OCI-LY1 (cell line): ENCODE measurements around the gene AGPS.
"Not testable (repeated sequence)": the region's sequence is repeated elsewhere in the genome, so short reads cannot be mapped to it uniquely, and the experiment has no call there.

Experiments used
- H2AFZ ChIP-seq: fragments of 200-600 bp; sonication (generic), shearing (Covaris generic); 2 replicates; pipeline ENCODE4 v1.6.0; 2014; ENCODE audit warnings: antibody characterized with exemption, mild to moderate bottlenecking, low read length
- H3F3A ChIP-seq: fragments of 200-600 bp; sonication (generic), shearing (Covaris generic); 2 replicates; pipeline ENCODE4 v1.6.0; 2014; ENCODE audit warnings: mild to moderate bottlenecking, antibody characterized with exemption, low read length, moderate library complexity; ENCODE audit not compliant: insufficient read depth
- H3K27ac ChIP-seq: fragments of 200-600 bp; sonication (generic); 2 replicates; pipeline ENCODE4 v1.5.1; 2014; ENCODE audit warnings: low read length, mixed run types, mild to moderate bottlenecking, low read depth; ENCODE audit not compliant: poor library complexity, severe bottlenecking
- H3K27me3 ChIP-seq: fragments of 200-600 bp; sonication (generic); 2 replicates; pipeline ENCODE4 v1.6.0; 2014; ENCODE audit warnings: antibody characterized with exemption, mild to moderate bottlenecking, low read length, moderate library complexity; ENCODE audit not compliant: insufficient read depth
- H3K36me3 ChIP-seq: fragments of 200-600 bp; sonication (generic); 2 replicates; pipeline ENCODE4 v1.6.1; 2014; ENCODE audit warnings: mild to moderate bottlenecking, antibody characterized with exemption, low read length, moderate library complexity, mixed read lengths; ENCODE audit not compliant: insufficient read depth
- H3K4me1 ChIP-seq: fragments of 200-600 bp; sonication (generic); 2 replicates; pipeline ENCODE4 v1.5.1; 2014; ENCODE audit warnings: mild to moderate bottlenecking, low read length, moderate library complexity; ENCODE audit not compliant: insufficient read depth, severe bottlenecking
- H3K4me2 ChIP-seq: fragments of 200-600 bp; sonication (generic), shearing (Covaris generic); 2 replicates; pipeline ENCODE4 v1.6.1; 2014; ENCODE audit warnings: low read length
- H3K4me3 ChIP-seq: fragments of 200-600 bp; sonication (generic); 2 replicates; pipeline ENCODE4 v1.5.1; 2014; ENCODE audit warnings: low read length, low read depth, mild to moderate bottlenecking, mixed read lengths; ENCODE audit not compliant: poor library complexity, severe bottlenecking
- H3K79me2 ChIP-seq: fragments of 200-600 bp; shearing (Covaris generic); 2 replicates; pipeline ENCODE4 v1.6.1; 2016; ENCODE audit warnings: mixed run types, low read length, mixed read lengths; ENCODE audit not compliant: insufficient read depth
- H3K9ac ChIP-seq: fragments of 200-600 bp; sonication (generic), shearing (Covaris generic); 2 replicates; pipeline ENCODE4 v1.6.1; 2014; ENCODE audit warnings: mild to moderate bottlenecking, low read length, mixed read lengths
- H3K9me2 ChIP-seq: fragments of 200-600 bp; sonication (generic), shearing (Covaris generic); 2 replicates; pipeline ENCODE4 v1.6.1; 2014; ENCODE audit warnings: low read depth, mild to moderate bottlenecking, low read length, mixed read lengths
- H3K9me3 ChIP-seq: fragments of 200-600 bp; shearing (Covaris generic); 2 replicates; pipeline ENCODE4 v1.6.1; 2014; ENCODE audit warnings: low read length, mixed read lengths
- H4K20me1 ChIP-seq: fragments of 200-600 bp; sonication (generic), shearing (Covaris generic); 2 replicates; pipeline ENCODE4 v1.6.0; 2016; ENCODE audit warnings: mild to moderate bottlenecking, low read length; ENCODE audit not compliant: insufficient read depth
- CTCF ChIP-seq: fragments of 200-600 bp; sonication (generic), shearing (Covaris generic); IDR thresholded peaks from 2 replicates; pipeline ENCODE4 v1.5.1; 2017; ENCODE audit warnings: mild to moderate bottlenecking, antibody characterized with exemption, low read length, moderate library complexity, mixed read lengths
- EZH2 ChIP-seq: fragments of 200-600 bp; sonication (generic), shearing (Covaris generic); IDR thresholded peaks from 2 replicates; pipeline ENCODE4 v1.8.0; 2017; ENCODE audit warnings: borderline replicate concordance, mixed run types, mild to moderate bottlenecking, antibody characterized with exemption, low read length, moderate library complexity, mixed read lengths

AGPS gene

GRCh38 chr2:177353187-177353478, 39.4 kb upstream of the AGPS start:
- H3K27ac ChIP-seq = no peak overlapping the region
- no peak overlapping the region for H3K9ac ChIP-seq
- H3K4me2 ChIP-seq = no peak overlapping the region
- H2AFZ ChIP-seq = no peak overlapping the region
- no peaks in the 10 kb centered on the region for H3F3A ChIP-seq
- H3K79me2 ChIP-seq = no peaks in the 10 kb centered on the region
- no peaks in the 10 kb centered on the region for H3K4me1 ChIP-seq
- no peaks in the 10 kb centered on the region for H3K27me3 ChIP-seq
- no peaks in the 10 kb centered on the region for H3K9me2 ChIP-seq
- no peak overlapping the region for H3K4me3 ChIP-seq
- no peaks in the 10 kb centered on the region for H3K36me3 ChIP-seq
- no peaks in the 10 kb centered on the region for H3K9me3 ChIP-seq
- H4K20me1 ChIP-seq = no peaks in the 10 kb centered on the region
- no peak for TF ChIP-seq EZH2
- no peak for TF ChIP-seq CTCF

GRCh38 chr2:177354541-177354940, 38.0 kb upstream of the AGPS start:
- H3K9me2 ChIP-seq, H2AFZ ChIP-seq, H3K79me2 ChIP-seq, H3K27ac ChIP-seq, H3K4me3 ChIP-seq, H3K4me1 ChIP-seq, H3K36me3 ChIP-seq, H3K27me3 ChIP-seq, H4K20me1 ChIP-seq, H3K9ac ChIP-seq, H3K4me2 ChIP-seq, H3K9me3 ChIP-seq, H3F3A ChIP-seq: not testable (repeated sequence)

GRCh38 chr2:177355874-177356273, 36.7 kb upstream of the AGPS start:
- H3K4me3 ChIP-seq = no peak overlapping the region
- no peaks in the 10 kb centered on the region for H3K79me2 ChIP-seq
- H3K27ac ChIP-seq = no peak overlapping the region
- no peaks in the 10 kb centered on the region for H3K36me3 ChIP-seq
- no peak overlapping the region for H3K4me2 ChIP-seq
- no peak for TF ChIP-seq EZH2
- TF ChIP-seq CTCF = no peak
- H3K9ac ChIP-seq = no peak overlapping the region
- H3K9me3 ChIP-seq = no peaks in the 10 kb centered on the region
- no peaks in the 10 kb centered on the region for H3K4me1 ChIP-seq
- no peaks in the 10 kb centered on the region for H3K27me3 ChIP-seq
- no peaks in the 10 kb centered on the region for H4K20me1 ChIP-seq
- no peaks in the 10 kb centered on the region for H3K9me2 ChIP-seq
- H2AFZ ChIP-seq = no peak overlapping the region
- H3F3A ChIP-seq = no peaks in the 10 kb centered on the region

- no peaks in the 10 kb centered on the region for H4K20me1 ChIP-seq
- no peak overlapping the region for H3K4me3 ChIP-seq
- no peaks in the 10 kb centered on the region for H3K27me3 ChIP-seq
- H3K9ac ChIP-seq = no peak overlapping the region
- TF ChIP-seq CTCF (no peak), EZH2 (no peak)
- H3K79me2 ChIP-seq = no peaks in the 10 kb centered on the region
- no peaks in the 10 kb centered on the region for H3F3A ChIP-seq
- no peaks in the 10 kb centered on the region for H3K9me2 ChIP-seq
- H3K9me3 ChIP-seq = no peaks in the 10 kb centered on the region
- H3K4me2 ChIP-seq = no peak overlapping the region
- H3K36me3 ChIP-seq = no peaks in the 10 kb centered on the region
- no peak overlapping the region for H2AFZ ChIP-seq
- no peak overlapping the region for H3K27ac ChIP-seq
- H3K4me1 ChIP-seq = no peaks in the 10 kb centered on the region
Observed at GRCh38 chr2:177359836-177360595, 32.6 kb upstream of the AGPS start.
